ENCODE results near the gene TMPRSS2.

DNA sequence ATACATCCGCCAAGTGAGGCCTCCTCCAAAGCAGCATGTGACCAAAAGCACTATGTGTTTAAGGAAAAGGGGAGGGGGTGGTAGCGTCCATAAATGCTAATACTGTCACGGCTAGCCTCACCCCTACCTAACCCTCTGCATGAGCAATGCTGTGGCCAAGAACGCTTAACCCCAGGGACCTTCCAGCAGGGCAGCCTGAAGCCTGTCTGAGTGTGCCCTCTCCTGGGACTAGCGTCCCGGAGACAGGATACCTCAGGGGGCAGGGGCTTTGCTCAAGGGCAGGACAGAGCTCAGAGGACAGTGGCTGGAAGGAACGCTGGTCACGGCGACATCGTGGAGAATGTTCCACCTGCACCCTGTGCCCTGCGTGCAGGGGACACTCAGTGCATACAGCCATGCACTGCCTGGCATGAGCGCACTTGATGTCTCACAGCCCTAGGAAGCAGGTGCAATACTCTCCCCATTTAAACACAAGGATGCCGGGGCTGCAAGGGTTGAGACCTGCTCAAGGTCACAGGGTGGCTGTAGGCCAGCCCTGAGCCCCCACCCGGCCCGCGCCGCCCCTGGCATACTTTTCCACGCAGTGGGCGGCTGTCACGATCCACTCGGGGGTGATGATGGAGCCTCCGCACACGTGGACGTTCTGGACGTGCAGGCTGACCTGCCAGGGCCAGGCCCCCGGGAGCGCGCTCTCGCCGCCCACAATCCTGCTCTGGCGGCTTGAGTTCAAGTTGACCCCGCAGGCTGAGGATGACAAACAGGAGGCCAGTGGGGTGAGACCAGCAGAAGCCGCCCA lies 35.0 kb downstream of the TMPRSS2 start:
- TF ChIP-seq, protein P1, sequence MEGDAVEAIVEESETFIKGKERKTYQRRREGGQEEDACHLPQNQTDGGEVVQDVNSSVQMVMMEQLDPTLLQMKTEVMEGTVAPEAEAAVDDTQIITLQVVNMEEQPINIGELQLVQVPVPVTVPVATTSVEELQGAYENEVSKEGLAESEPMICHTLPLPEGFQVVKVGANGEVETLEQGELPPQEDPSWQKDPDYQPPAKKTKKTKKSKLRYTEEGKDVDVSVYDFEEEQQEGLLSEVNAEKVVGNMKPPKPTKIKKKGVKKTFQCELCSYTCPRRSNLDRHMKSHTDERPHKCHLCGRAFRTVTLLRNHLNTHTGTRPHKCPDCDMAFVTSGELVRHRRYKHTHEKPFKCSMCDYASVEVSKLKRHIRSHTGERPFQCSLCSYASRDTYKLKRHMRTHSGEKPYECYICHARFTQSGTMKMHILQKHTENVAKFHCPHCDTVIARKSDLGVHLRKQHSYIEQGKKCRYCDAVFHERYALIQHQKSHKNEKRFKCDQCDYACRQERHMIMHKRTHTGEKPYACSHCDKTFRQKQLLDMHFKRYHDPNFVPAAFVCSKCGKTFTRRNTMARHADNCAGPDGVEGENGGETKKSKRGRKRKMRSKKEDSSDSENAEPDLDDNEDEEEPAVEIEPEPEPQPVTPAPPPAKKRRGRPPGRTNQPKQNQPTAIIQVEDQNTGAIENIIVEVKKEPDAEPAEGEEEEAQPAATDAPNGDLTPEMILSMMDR (IDR thresholded peaks at IDR 0.05), result no peak
- TF ChIP-seq EZH2 (IDR thresholded peaks at IDR 0.05; ENCODE audit: borderline replicate concordance, insufficient read depth, low read depth, low read length, poor library complexity, severe bottlenecking), result no peak

All from B cell (primary cell).